GM21723 (cell line): Measurements from ENCODE around the gene EPS8.
A peak's percentile ranks its signal among the peaks of the same experiment; 100 is the strongest.

Source experiments
- ATAC-seq: cut with Tn5 transposase; IDR thresholded peaks from one replicate; pipeline ENCODE4 v1.9.1; 2021; ENCODE audit warnings: mild to moderate bottlenecking, moderate library complexity; ENCODE audit not compliant: unreplicated experiment

EPS8 gene

DNA sequence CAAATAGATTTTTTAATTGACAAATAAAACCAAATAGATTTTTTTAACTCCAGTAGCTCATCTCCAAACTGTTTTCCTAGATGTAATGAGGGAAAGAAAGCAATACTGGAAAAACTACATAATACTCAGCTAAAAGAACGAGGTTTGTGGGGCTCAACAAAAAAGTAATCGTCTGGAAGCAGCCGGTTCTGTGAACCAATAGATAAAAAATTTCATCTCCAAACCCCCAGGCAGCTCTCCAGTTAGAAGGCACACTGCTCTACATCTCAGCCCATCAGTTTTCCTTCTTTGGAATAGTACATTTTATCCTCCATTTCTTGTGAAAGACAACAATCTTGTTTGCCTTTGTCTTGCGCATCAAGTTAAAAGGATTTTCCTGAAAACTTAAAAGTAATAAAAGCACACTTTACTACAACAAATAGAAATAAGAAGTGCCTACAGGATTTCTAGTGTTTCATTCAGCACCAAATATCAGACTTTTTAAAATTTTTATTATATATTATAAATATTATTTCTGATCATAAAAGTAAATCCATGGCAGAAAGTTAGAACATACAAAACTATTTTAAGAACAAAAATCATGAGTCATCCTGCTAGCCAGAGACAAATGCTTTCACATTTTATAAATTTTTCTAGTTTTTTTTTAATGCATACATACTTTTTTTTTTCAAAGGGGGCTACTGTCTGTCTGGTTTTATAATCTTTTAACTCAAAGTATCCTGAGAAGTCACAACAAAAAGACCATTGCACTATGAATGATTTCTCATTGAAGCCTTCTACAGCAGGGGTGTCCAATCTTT, 67.7 kb downstream of the EPS8 start:
- no peak for ATAC-seq

DNA sequence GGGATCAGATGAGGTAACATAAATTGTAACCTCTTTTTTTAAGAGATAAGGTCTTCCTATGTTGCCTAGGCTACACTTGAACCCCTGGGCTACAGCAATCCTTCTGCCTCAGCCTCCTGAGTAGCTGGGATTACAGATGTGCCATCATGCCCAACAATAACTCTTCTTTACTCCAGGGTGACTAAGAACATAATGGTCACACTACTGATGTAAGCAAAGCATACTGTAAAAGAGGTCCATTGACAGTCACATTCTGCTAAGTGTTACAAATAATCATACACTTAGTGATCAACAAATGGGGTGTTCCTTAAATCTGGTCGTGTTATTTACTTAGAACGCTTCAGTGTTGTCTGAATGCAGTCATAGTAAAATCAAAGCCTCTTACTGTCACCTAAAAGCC, 68.9 kb downstream of the EPS8 start:
- no peak for ATAC-seq

- ATAC-seq = no peak
Observed at GRCh38 chr12:15719230-15719629, 70.0 kb downstream of the EPS8 start.

DNA sequence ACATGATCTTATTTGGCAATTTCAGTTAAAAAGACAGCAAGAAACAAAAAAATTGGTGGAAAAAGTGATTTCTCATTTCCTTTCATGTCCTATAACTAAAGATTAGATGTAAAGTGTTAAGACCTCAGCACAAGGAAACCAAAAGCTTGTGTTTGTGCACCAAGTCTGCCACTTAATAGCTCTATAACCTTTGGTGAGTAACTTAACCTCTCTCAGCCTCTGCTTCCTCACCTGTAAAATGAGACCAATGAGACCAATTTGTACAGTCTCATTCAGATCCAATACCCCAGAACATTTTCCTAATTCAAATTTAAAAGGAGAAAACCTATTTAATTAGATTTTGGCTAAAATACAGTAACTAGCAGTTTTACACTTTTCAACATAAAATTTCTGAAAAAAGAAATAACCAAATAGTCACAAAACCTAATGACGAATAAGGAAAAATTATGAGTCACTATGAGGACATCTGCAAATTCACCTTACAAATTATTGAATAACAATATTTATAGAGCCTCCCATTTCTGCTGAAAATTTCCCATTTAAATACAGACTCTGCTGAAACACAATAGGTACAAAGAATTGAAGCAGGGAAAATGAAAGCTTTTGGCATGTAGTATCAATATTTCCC, 71.1 kb downstream of the EPS8 start:
- no peak for ATAC-seq

DNA sequence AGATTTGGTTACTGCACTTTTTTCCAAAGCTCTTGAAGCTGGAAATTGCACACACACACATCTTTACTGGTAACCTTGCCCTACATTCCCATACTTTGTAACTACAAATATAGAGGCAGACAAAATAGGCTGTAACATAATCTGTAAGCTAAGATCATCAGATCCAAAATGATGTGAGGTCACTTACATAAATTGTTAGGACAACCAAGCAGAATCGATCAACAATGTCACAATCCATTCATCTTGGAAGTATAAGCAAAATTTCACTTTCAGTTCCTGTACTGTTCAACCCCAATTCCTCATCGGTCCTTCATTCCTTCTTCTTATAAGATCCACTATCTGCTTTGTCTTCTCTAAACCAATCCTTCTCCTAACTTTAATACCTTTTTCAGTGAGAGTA, 72.6 kb downstream of the EPS8 start:
- no peak for ATAC-seq

DNA sequence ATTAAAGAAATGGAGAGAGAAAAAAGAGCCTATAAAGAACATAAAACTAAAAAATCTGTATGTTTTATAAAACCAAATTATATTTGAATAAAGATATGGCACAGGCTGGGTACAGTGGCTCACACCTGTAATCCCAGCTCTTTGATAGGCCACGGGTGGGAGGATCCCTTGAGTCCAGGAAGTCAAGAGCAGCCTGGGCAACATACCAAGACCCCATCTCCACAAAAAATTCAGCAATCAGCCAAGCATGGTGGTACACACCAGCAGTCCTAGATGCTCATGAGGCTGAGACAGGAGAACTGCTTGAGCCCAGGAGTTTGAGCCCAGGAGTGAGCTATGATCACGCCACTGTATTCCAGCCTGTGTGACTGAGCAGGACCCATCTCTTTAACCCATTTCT, 74.9 kb downstream of the EPS8 start:
- no peak for ATAC-seq

DNA sequence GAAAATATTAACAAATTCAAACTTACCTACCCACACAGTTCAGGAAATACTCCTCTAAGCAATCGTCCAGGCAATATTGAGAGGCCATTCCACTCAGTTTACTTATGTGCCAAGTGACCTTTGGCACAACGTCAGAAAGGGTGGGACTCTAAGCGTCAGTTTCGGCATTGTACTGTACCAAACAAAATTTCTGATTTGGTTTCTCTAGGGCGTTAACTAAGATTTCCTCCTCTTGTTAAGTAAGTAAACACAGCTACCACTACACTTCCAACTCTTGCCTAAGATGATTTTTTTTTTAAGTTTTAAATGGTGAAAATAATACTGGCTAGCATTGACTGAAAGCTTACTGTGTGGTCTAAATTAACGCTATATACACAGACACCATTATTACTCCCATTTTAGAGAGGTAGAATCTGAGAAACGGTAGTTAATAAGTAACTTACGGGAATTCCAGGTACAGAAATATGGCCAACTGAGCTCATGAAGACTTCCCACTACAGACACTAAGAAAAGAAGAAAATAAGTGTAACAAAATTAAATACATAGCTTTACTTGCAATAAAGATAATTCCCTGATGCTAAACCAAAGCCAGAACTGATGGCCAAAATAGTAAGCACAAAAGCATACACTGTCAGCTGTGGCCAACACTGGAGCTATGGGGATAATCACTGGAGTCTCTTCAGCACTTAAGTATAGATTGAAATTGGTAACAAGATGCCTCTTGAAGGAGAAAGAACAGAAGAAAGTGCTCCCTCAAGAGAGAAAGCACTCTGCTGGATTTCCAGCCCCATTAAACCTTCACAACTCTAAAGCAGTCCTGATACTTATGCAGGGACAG, 76.1 kb downstream of the EPS8 start:
- ATAC-seq = no peak

DNA sequence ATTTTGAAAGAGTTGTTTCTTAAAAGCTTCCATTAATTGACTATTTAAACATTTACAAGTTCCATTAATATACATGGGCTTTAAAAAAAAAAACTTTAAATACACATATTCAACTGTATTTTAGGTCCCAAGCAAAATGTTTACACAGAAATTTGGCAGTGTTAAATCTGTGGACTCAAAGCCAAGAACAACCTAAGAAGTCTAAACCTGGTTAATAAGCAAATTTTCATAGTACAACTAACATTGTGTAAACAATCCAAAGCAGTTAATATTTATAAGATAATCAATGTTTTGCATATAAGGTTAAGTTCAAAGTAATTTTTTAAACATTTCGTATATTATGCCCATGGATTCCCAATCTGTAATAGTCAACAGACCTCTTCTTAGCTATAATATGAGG, 77.0 kb downstream of the EPS8 start:
- no peak for ATAC-seq

GRCh38 chr12:15710860-15711510, 78.2 kb downstream of the EPS8 start:
- no peak for ATAC-seq

- no peak for ATAC-seq
Observed at GRCh38 chr12:15709551-15709950, 79.6 kb downstream of the EPS8 start.

- no peak for ATAC-seq
Observed at GRCh38 chr12:15708396-15709076, 80.7 kb downstream of the EPS8 start.

DNA sequence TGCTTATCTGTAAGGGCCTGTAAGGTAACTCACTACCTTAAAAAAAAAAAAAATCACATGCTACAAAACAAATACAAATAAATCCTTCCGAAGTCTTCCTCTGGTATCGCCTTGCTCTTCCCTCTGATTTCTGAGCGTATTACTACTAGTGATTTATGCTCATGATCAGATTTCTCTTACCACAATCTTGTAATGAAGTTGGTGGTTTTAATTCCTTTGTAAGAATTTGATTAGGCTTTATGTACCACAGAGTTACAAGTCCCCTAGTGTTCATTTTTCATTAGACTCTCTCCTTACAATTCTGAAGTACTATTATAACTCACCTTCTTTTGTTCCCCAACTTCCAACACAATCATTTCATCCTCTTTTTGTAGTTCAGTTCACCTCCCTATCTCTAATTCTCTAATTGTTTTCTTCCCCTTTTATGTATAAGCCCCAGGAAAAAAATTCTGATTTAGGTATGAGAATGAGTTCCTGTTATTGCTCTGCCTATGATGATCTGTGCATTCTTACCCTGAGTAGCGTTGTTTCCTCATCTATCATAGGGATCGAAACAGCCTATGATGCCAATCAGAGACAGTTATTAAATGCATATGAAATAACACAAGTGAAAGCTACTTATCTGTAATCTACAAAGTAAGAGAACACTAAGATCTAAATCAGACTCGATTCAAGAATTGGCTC, 81.5 kb downstream of the EPS8 start:
- ATAC-seq = no peak

DNA sequence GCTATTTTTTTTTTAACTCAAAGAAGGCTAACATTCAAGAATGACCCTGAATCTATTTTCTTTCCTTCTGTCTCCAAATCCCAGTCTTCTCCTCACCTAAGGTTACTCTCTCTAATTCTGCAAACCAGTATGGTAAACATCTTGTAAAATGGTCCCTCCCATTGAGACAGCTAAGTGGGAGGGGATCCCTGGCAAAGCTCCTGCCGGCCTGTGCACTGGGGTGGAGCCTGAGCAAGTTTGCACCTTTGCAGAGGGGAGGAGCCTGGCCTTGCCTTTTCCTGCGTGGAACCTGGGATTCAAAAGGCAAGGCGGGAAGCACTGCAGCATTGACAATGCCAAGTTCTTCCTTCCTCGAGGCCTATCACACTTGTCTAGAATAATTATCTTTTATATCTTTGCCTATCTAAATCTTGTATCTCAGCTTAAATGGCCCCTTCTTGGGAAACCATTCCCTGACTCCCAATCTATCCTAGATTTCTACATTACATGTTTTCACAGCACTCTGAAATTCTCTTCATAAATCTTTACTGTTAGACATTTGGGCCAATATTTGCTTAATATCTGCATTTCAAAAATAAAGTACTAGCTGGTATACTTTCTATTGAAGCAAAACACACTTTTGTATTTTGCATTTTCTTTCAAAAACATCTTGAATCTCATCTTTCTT, 83.0 kb downstream of the EPS8 start:
- ATAC-seq = no peak

DNA sequence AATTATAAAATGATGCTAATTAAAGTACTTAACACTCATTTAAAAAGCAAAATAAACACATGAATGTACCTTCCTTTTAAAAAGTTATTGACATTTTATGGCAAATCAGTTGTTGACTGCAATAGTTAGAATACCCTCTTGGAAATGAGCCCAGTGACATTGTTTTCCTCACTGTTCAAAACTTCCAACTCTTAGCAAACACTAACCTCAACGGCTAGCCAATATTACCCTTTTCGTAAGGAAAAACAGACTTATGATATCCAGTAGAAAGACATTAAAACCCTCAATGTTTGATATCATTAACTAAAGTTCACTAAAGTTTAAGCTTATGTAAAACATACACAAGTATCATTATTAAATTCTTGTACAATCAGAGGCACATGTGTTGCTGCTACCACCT, 83.6 kb downstream of the EPS8 start:
- ATAC-seq = no peak

- ATAC-seq = no peak
Observed at GRCh38 chr12:15702276-15702675, 86.9 kb downstream of the EPS8 start.

- ATAC-seq = no peak
Observed at GRCh38 chr12:15701631-15702156, 87.5 kb downstream of the EPS8 start.

DNA sequence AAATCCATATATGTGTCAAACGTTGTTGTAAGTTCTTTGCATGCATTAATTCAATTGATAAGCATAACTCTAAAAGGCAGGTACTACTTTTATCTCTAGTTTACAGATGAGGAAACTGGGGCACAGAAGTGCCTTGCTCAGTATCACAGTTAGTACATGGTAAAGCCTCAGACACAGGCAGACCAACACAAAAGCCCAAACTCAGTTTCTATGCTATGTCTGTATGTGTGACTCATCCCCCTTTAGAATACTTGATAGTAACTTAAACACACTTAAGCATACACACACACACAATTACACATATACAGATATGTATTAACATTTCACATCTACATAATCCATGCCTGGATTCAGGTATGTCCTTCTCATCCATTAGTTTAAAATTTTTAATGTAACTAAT, 88.0 kb downstream of the EPS8 start:
- ATAC-seq = no peak

DNA sequence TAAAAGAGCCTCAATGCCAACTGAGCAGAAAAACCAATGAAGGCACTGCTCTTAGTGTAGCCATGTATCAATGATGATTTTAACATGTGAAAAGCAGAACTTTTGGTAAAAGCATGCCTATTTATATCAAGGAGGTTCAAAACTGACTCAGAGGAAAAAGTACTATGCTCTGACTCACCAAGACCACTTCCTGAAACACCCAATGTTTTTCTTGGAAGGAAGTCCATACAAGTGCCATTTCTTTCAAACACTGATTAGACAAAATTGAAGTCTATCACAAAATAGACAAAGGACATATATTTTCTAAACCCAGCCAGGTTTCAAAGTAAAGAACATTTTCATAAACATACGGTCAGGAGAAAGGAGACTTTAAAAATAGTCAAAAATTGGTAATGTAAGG, 88.6 kb downstream of the EPS8 start:
- peak; percentile 71 for ATAC-seq

GRCh38 chr12:15699886-15700285, 89.3 kb downstream of the EPS8 start:
- no peak for ATAC-seq
